Effector memory CD4-positive, alpha-beta T cell (primary cell): Measurements from ENCODE around the gene MOV10L1.
A peak's percentile ranks its signal among the peaks of the same experiment; 100 is the strongest.

Source experiments
- DNase-seq, 3 donors: peaks; one replicate each; pipeline ENCODE4 v3.0.0-alpha.2; 2020
- H3K27ac ChIP-seq: 2 replicates; pipeline ENCODE4 v1.7.0; 2013; ENCODE audit warnings: mild to moderate bottlenecking, low read length, moderate library complexity; ENCODE audit not compliant: insufficient read depth, poor library complexity, severe bottlenecking
- H3K27me3 ChIP-seq: replicated peaks from 2 replicates; pipeline ENCODE4 v1.7.0; 2013; ENCODE audit warnings: mild to moderate bottlenecking, low read length; ENCODE audit not compliant: insufficient read depth, control insufficient read depth, poor library complexity, severe bottlenecking
- H3K36me3 ChIP-seq: 2 replicates; pipeline ENCODE4 v1.7.0; 2013; ENCODE audit warnings: mild to moderate bottlenecking, low read length, moderate library complexity; ENCODE audit not compliant: control insufficient read depth, insufficient read depth
- H3K4me1 ChIP-seq: 2 replicates; pipeline ENCODE4 v1.7.0; 2013; ENCODE audit warnings: low read length, mild to moderate bottlenecking; ENCODE audit not compliant: control insufficient read depth, insufficient read depth, poor library complexity, severe bottlenecking
- H3K4me3 ChIP-seq: 2 replicates; pipeline ENCODE4 v1.7.0; 2013; ENCODE audit warnings: low read length, low read depth, mild to moderate bottlenecking; ENCODE audit not compliant: insufficient read depth, poor library complexity, severe bottlenecking
- H3K9me3 ChIP-seq: 2 replicates; pipeline ENCODE4 v1.7.0; 2013; ENCODE audit warnings: mild to moderate bottlenecking, low read length, moderate library complexity; ENCODE audit not compliant: control insufficient read depth

MOV10L1 gene

DNA sequence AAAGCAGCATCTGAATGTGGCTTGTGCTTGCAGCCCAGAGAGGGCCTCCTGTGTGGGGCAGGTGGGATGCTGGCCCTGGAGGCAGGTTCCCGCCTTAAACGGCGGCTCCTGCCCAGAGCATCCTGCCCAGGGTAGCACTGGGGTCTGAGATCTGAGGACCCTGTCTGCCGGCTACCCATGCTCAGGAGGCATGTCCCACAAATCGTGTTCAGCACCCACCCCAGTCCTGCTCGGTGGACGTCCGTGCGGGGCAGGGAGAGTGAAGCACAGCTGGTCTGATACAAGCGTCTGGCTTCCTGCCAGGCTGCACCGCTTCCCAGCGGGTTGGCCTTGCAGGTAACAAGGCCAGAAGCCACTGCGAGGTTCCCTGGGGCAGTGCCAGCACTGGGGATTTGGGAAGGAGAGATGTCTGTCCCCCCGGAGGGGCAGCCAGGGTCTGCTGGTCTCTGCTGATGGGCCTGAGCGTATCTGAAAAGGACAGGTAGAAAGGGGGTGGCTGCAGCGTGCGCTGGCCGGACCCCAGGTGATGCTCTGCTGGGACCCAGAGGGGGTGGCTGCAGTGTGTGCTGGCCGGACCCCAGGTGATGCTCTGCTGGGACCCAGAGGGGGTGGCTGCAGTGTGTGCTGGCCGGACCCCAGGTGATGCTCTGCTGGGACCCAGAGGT, 99.5 kb downstream of the MOV10L1 start:
- H3K27me3 ChIP-seq = no peaks in the 10 kb centered on the region
- H3K4me1 ChIP-seq = peaks cover 71% of the 10 kb centered on the region
- H3K4me3 ChIP-seq = no peak overlapping the region
- no peaks in the 10 kb centered on the region for H3K9me3 ChIP-seq
- H3K36me3 ChIP-seq = peaks cover 10% of the 10 kb centered on the region
- no peak for DNase-seq
- peak overlapping the region; percentile 96 for H3K27ac ChIP-seq

DNA sequence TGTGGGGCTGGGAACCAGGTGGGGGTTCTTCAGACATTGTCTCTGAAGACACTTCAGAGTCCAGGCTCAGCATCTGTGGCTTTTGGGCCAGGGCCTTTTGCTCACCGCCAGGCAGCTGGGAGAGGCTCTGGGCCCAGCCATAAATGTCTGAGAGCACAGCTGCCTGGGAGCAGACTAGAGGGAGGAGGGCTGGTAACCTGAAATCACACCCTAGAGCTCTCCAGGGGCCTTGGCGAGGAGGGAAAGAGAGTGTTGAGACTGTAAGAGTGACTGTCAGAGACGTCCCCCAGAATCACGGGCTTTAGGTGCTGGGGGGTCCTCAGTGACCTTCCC, 100.0 kb downstream of the MOV10L1 start:
- H3K27me3 ChIP-seq = no peaks in the 10 kb centered on the region
- peaks cover 71% of the 10 kb centered on the region for H3K4me1 ChIP-seq
- H3K4me3 ChIP-seq = peak overlapping the region; percentile 68
- H3K27ac ChIP-seq = peak overlapping the region; percentile 96
- no peak for DNase-seq
- H3K36me3 ChIP-seq = peaks cover 15% of the 10 kb centered on the region
- no peaks in the 10 kb centered on the region for H3K9me3 ChIP-seq

DNA sequence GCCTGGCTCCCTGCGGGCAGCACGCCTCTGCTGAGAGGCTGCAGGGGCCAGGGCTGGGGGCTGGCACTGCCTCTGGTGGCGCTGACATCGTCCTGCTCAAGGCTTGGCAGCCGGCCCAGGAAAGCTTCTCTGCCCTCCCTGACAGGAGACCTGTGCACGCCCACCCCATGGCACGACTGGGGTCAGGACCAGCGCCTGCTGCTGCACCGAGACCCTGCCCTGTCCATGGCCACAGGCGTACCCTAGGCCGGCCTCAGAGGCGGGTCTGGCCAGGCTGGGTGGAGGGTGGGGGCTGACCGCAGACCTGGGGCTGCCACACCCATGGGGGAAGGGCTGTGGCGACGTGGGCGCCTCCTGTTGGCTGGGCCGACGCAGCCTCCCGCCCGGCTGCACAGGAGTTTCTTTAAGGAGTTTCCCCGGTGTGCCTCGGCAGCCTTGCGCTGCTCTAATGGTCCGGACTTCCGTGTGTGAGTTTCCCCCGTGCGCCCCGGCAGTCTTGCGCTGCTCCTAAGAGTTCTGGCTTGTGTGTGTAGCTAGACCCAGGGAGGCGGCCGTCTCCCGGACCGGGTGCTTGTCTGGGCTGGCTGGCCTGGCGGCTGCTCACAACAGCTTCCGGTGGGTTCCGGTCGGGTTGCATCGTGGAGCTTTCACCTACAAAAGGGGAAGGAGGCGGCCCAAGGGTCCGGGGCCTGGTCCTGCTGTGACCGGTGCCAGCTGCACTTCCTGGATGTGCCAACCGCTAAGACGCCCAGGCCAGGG, 100.6 kb downstream of the MOV10L1 start:
- peaks cover 67% of the 10 kb centered on the region for H3K4me1 ChIP-seq
- peaks cover 19% of the 10 kb centered on the region for H3K36me3 ChIP-seq
- H3K4me3 ChIP-seq = peak overlapping the region; percentile 68

DNA sequence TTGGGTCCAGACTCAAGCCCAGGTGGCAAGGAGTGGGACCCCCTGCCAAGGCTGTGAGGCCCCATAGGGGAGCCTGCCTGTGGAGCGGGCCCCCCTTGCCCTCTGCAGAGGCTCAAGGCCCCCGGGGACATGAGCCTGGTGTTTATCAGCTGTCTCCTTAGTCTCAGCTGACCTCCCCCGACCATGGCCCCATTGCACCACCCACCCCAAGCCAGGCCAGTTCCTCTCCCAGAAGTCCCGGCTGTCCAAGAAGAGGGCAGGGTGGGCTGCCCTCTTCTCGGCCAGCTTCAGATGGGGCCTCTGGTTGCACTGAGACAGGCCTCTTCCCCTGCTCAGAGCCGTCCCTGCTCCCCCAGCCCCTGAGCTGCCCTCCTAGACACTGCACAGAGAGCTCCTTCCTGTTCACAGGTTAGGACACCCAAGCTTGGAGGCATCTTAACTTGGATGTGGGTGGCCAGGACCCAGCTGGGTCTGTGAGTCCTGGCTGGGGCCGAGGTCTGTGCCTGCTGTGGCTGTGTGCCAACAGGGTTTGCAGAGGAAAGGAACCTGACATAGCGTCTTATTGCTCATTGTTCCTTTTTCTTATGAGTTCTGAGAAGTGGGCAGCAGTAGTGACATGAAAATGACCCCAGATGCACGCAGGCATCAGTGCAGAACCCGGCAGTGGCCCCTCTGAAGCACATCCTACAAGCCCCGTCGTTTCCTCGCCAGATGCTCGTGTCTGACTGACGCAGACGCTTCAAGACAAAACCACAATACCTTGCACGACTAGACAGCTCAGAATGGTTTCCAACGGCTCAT, 101.3 kb downstream of the MOV10L1 start:
- Histone ChIP-seq H3K27ac (peak overlapping the region; percentile 96), H3K4me1 (peaks cover 67% of the 10 kb centered on the region), H3K36me3 (peaks cover 23% of the 10 kb centered on the region), H3K9me3 (no peaks in the 10 kb centered on the region), H3K4me3 (peak overlapping the region; percentile 68), H3K27me3 (no peaks in the 10 kb centered on the region)
- DNase-seq = peak; percentile 71 to 80 (median 73)

More for the DNA sequence above, 100.6 kb downstream of the MOV10L1 start:
- Histone ChIP-seq H3K9me3 (no peaks in the 10 kb centered on the region), H3K27me3 (no peaks in the 10 kb centered on the region), H3K27ac (peak overlapping the region; percentile 96)
- peak; percentile 73 to 76 (median 75) for DNase-seq

DNA sequence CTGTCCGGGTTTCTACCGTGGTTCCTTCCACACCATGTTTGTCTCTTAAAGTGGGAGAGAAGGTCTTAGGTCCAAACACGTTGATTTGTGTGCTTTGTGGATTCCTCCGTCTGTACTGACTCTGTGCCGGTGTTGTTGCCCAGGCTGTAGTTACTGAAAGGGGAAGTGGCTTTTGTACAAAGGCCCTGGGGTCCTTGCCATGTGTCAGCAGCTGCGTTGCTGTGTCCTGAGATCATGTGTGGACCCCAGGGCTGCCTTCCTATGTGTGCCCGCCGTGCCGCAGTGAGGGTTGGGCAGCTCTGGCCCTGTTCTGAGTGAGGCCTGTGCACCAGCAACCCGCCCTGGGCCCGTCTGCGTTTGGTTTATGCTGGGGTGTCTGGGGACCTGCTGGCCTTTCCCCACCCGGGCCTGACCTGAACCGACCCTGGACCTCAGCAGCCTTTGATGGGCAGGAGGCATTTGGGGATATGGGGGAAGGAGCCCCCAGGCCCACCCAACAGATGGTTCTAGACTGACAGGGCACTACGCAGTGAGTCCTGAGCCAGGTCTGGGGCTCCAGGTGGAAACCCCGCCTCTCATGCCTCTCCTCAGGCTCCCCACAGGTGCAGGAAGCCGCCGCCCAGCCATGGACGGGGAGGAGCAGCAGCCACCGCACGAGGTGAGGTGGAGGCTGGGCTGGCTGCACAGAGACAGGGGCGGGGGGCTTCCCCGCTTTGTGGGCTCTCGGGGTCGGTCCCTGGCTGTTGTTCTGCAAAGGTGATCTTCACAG, 102.8 kb downstream of the MOV10L1 start:
- Histone ChIP-seq H3K4me3 (peak overlapping the region; percentile 68), H3K27me3 (no peaks in the 10 kb centered on the region), H3K9me3 (no peaks in the 10 kb centered on the region), H3K27ac (peak overlapping the region; percentile 96), H3K36me3 (peaks cover 33% of the 10 kb centered on the region), H3K4me1 (peaks cover 55% of the 10 kb centered on the region)
- peak in 1 of 3 donors; percentile 35 for DNase-seq

DNA sequence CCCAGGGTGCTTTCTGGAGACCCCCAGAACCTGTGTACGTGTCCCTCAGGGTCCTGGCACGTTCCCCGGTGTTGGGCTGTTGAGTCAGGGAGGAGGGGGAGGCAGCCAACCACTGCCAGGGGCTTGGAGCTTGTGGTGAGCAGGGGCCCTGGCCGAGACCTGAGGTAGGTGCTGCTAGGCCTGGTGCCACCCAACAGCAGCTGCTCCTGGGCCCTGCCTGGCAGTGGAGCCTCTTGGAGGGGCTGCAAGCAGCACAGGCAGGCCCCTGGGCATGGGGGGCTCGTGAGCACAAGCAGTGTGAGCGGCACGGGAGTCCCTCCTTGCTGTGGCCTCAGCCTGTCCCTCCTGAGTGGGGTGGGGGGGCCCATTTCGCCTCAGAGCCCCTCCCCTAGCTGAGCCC, 103.8 kb downstream of the MOV10L1 start:
- peak overlapping the region; percentile 96 for H3K27ac ChIP-seq
- peaks cover 36% of the 10 kb centered on the region for H3K36me3 ChIP-seq
- peaks cover 51% of the 10 kb centered on the region for H3K4me1 ChIP-seq
- H3K27me3 ChIP-seq = no peaks in the 10 kb centered on the region
- H3K4me3 ChIP-seq = no peak overlapping the region
- no peak for DNase-seq
- no peaks in the 10 kb centered on the region for H3K9me3 ChIP-seq

DNA sequence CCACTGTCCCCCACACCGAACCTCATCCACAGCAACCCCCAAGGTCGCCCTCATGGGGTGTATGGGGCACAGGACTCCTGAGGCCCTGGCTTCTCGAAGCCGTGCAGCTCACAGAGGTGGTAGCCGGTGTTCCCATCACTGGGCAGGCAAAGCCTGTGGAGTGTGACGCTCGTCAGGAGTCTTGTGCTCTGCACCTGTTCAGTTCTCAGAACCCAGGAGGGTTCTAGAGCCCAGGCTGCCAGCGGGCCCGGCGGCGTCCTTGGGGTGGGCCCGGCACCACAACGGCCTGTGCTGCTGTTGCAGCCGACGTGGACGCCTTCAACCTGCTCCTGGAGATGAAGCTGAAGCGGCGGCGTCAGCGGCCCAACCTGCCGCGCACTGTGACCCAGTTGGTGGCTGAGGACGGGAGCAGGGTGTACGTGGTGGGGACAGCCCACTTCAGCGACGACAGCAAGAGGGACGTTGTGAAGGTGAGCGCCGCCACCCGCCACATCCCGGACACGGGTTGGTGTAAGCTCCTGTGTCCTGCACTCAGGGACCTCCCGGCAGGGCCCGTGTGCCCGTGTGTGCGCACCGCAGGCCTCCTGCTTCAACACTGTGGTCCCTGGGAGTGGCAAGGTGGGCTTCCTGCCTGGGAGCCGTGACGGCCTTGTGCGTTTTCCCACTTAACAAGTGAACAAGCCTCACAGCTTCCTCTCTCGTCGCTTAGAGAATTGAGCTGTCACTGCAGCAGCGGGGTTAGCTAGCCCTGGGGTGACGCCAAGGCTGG, 104.4 kb downstream of the MOV10L1 start:
- Histone ChIP-seq H3K9me3 (no peaks in the 10 kb centered on the region), H3K36me3 (peaks cover 41% of the 10 kb centered on the region), H3K4me3 (no peak overlapping the region), H3K27me3 (no peaks in the 10 kb centered on the region), H3K4me1 (peaks cover 45% of the 10 kb centered on the region), H3K27ac (peak overlapping the region; percentile 96)
- no peak for DNase-seq

DNA sequence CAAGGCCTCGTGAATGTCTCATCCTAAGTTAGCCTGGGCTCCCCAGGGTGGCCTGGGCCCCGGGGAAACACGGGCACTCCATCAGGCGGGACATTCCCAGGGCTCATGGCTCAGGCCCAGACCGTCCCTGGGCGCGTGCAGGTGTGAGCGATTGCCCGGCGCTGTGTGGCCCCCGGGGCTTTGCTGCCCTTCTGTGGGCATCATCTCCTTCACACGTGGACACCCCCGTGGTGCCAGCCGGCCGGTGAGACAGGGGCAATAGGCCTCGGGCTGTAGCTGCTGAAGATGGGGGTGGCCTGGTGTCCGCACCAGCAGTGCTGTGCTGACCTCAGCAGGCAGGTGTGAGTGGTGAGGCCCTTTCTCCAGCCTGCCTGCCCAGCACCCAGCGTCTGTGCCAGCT, 106.5 kb downstream of the MOV10L1 start:
- Histone ChIP-seq H3K27ac (no peak overlapping the region), H3K4me3 (no peak overlapping the region), H3K27me3 (no peaks in the 10 kb centered on the region), H3K9me3 (no peaks in the 10 kb centered on the region), H3K4me1 (peaks cover 36% of the 10 kb centered on the region), H3K36me3 (peaks cover 41% of the 10 kb centered on the region)
- DNase-seq = no peak
